ENCODE results near the gene CCL28. TPM values are rescaled to one million over a fixed set of nuclear protein-coding genes. Genes with fewer than 3 reads are reported as not detected.

CCL28 gene
- total and polyA plus RNA-seq, 2 experiments from 2014 or later: 5.7 to 7.1 TPM

- TF ChIP-seq ZNF462 (CRISPR knock-in tag; IDR thresholded peaks at IDR 0.05) (no peak), ZNF114 (CRISPR knock-in tag; IDR thresholded peaks at IDR 0.05) (no peak), EZH2phosphoT487 (IDR thresholded peaks at IDR 0.05; ENCODE audit: unreplicated experiment) (no peak)
Measured at GRCh38 chr5:43357067-43357466, 55.1 kb downstream of the CCL28 start (continued).

GRCh38 chr5:43354774-43355173, 57.4 kb downstream of the CCL28 start:
- H3K36me3 ChIP-seq (ENCODE audit: insufficient read depth): no peaks in the 10 kb centered on the region
- TF ChIP-seq ZNF462 (CRISPR knock-in tag; IDR thresholded peaks at IDR 0.05) (no peak), ZNF114 (CRISPR knock-in tag; IDR thresholded peaks at IDR 0.05) (no peak), CTCF (conservative IDR thresholded peaks at IDR 0.05; ENCODE audit: low read depth in 2 of 2) (no peak)
- no peaks in the 10 kb centered on the region for H3K4me1 ChIP-seq (ENCODE audit: insufficient read depth)
- no peak overlapping the region for H3K4me3 ChIP-seq
- Mint-ChIP-seq H3K36me3 (ENCODE audit: low read depth) (peaks cover 5% of the 10 kb centered on the region; the same call in 1 of the 3 replicates), H3K4me1 (no peaks in the 10 kb centered on the region), H3K27me3 (ENCODE audit: insufficient read depth, low read depth, poor library complexity) (peaks cover 4% of the 10 kb centered on the region), H3K9me3 (peaks cover 14% of the 10 kb centered on the region), H3K4me3 (no peak overlapping the region), H3K27ac (no peak overlapping the region)
- no peaks in the 10 kb centered on the region for H3K27me3 ChIP-seq (ENCODE audit: insufficient read depth)
- no peaks in the 10 kb centered on the region for H3F3A ChIP-seq (replicated peaks; ENCODE audit: low read depth)
- no peaks in the 10 kb centered on the region for H3K9me2 ChIP-seq (ENCODE audit: insufficient read depth)
- no peak overlapping the region for H2AFZ ChIP-seq
- H3K4me2 ChIP-seq: no peak overlapping the region
- ATAC-seq: no peak
- H3K79me2 ChIP-seq (replicated peaks; ENCODE audit: insufficient read depth): no peaks in the 10 kb centered on the region
- no peaks in the 10 kb centered on the region for H4K20me1 ChIP-seq (replicated peaks; ENCODE audit: insufficient read depth)
- DNase-seq (ENCODE audit: low spot score): no peak
- H3K27ac ChIP-seq (ENCODE audit: low read depth): no peak overlapping the region
